ENCODE results near the gene NEB.
A peak's percentile ranks its signal among the peaks of the same experiment; 100 is the strongest.
"Not testable (repeated sequence)": the region's sequence is repeated elsewhere in the genome, so short reads cannot be mapped to it uniquely, and the experiment has no call there.

NEB gene

GRCh38 chr2:151757861-151758260 is 23.6 kb upstream of the NEB start:
- Histone ChIP-seq H2BK15ac (replicated peaks; ENCODE audit: low read depth) (no peak overlapping the region), H3K79me2 (ENCODE audit: control insufficient read depth, insufficient read depth, low read length) (no peaks in the 10 kb centered on the region), H3K36me3 (ENCODE audit: control insufficient read depth, insufficient read depth, low read length) (no peaks in the 10 kb centered on the region), H3K18ac (ENCODE audit: low read length) (no peak overlapping the region), H2BK120ac (ENCODE audit: low read depth, low read length) (no peak overlapping the region), H3K27me3 (ENCODE audit: insufficient read depth, low read length, poor library complexity) (no peaks in the 10 kb centered on the region), H3K23ac (ENCODE audit: low read length) (no peak overlapping the region), H3K4ac (ENCODE audit: low read depth, low read length) (no peak overlapping the region), H4K8ac (ENCODE audit: low read depth, low read length) (no peak overlapping the region), H3K56ac (ENCODE audit: low read length) (no peak overlapping the region), H3K4me3 (ENCODE audit: low read length) (no peak overlapping the region), H4K5ac (ENCODE audit: low read length) (no peak overlapping the region), H3K79me1 (ENCODE audit: low read length) (no peaks in the 10 kb centered on the region), H3K4me1 (ENCODE audit: control insufficient read depth, low read depth, low read length) (no peaks in the 10 kb centered on the region), H2AK5ac (ENCODE audit: low read length) (no peak overlapping the region), H2BK5ac (ENCODE audit: low read length) (no peak overlapping the region), H3K27ac (ENCODE audit: low read depth, low read length) (no peak overlapping the region), H3K4me2 (ENCODE audit: low read length) (no peak overlapping the region), H3K9ac (ENCODE audit: low read length) (no peak overlapping the region)
- WGBS (ENCODE audit: extremely low coverage, insufficient coverage, low lambda C conversion rate), result no CpG with 5 or more reads among the region's 1 CpG
- no peak for DNase-seq

DNA sequence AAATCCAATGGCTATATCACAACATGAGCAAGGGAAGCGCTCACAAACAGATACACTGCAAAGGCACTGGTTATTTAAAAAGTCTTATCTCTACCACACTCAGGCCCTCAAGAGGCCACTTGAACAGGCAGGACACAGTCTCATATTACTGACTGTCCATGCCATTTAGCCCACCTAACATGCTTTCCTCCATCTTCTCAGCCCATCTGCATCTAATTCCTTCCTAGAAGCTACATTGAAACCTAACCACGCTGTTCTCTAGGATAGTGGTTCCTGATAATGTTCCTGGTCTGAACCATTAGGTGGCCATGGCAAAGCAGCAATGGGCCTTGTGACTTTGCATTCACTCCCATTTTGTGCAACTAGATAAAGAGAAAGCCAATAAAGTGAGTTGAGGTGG is 22.5 kb upstream of the NEB start:
- no peak overlapping the region for H2BK120ac ChIP-seq (ENCODE audit: low read depth, low read length)
- H3K4me3 ChIP-seq (ENCODE audit: low read length), result no peak overlapping the region
- no peak overlapping the region for H2BK5ac ChIP-seq (ENCODE audit: low read length)
- H3K4ac ChIP-seq (ENCODE audit: low read depth, low read length), result no peak overlapping the region
- H3K9ac ChIP-seq (ENCODE audit: low read length), result no peak overlapping the region
- H3K36me3 ChIP-seq (ENCODE audit: control insufficient read depth, insufficient read depth, low read length), result no peaks in the 10 kb centered on the region
- H3K27me3 ChIP-seq (ENCODE audit: insufficient read depth, low read length, poor library complexity), result no peaks in the 10 kb centered on the region
- H3K4me1 ChIP-seq (ENCODE audit: control insufficient read depth, low read depth, low read length), result no peaks in the 10 kb centered on the region
- H2AK5ac ChIP-seq (ENCODE audit: low read length), result no peak overlapping the region
- DNase-seq, result no peak
- H3K23ac ChIP-seq (ENCODE audit: low read length), result no peak overlapping the region
- H3K4me2 ChIP-seq (ENCODE audit: low read length), result no peak overlapping the region
- no peaks in the 10 kb centered on the region for H3K79me2 ChIP-seq (ENCODE audit: control insufficient read depth, insufficient read depth, low read length)
- no peak overlapping the region for H4K8ac ChIP-seq (ENCODE audit: low read depth, low read length)
- no peak overlapping the region for H2BK15ac ChIP-seq (replicated peaks; ENCODE audit: low read depth)
- no CpG with 5 or more reads among the region's 2 CpGs for WGBS (ENCODE audit: extremely low coverage, insufficient coverage, low lambda C conversion rate)
- H3K27ac ChIP-seq (ENCODE audit: low read depth, low read length), result no peak overlapping the region
- H3K79me1 ChIP-seq (ENCODE audit: low read length), result no peaks in the 10 kb centered on the region
- H3K18ac ChIP-seq (ENCODE audit: low read length), result no peak overlapping the region
- H4K5ac ChIP-seq (ENCODE audit: low read length), result no peak overlapping the region
- H3K56ac ChIP-seq (ENCODE audit: low read length), result no peak overlapping the region

- H3K4ac ChIP-seq (ENCODE audit: low read depth, low read length), result no peak overlapping the region
- H3K9ac ChIP-seq (ENCODE audit: low read length), result no peak overlapping the region
- H4K5ac ChIP-seq (ENCODE audit: low read length), result no peak overlapping the region
- no peak overlapping the region for H3K23ac ChIP-seq (ENCODE audit: low read length)
- WGBS (ENCODE audit: extremely low coverage, insufficient coverage, low lambda C conversion rate), result no CpG with 5 or more reads among the region's 1 CpG
- H2BK15ac ChIP-seq (replicated peaks; ENCODE audit: low read depth), result no peak overlapping the region
- H3K56ac ChIP-seq (ENCODE audit: low read length), result no peak overlapping the region
- no peak overlapping the region for H3K27ac ChIP-seq (ENCODE audit: low read depth, low read length)
- no peaks in the 10 kb centered on the region for H3K4me1 ChIP-seq (ENCODE audit: control insufficient read depth, low read depth, low read length)
- DNase-seq, result no peak
- no peaks in the 10 kb centered on the region for H3K79me2 ChIP-seq (ENCODE audit: control insufficient read depth, insufficient read depth, low read length)
- H2BK120ac ChIP-seq (ENCODE audit: low read depth, low read length), result no peak overlapping the region
- no peaks in the 10 kb centered on the region for H3K36me3 ChIP-seq (ENCODE audit: control insufficient read depth, insufficient read depth, low read length)
- H3K4me3 ChIP-seq (ENCODE audit: low read length), result no peak overlapping the region
- H3K4me2 ChIP-seq (ENCODE audit: low read length), result no peak overlapping the region
- H2AK5ac ChIP-seq (ENCODE audit: low read length), result no peak overlapping the region
- no peaks in the 10 kb centered on the region for H3K27me3 ChIP-seq (ENCODE audit: insufficient read depth, low read length, poor library complexity)
- H4K8ac ChIP-seq (ENCODE audit: low read depth, low read length), result no peak overlapping the region
- H2BK5ac ChIP-seq (ENCODE audit: low read length), result no peak overlapping the region
- no peak overlapping the region for H3K18ac ChIP-seq (ENCODE audit: low read length)
- no peaks in the 10 kb centered on the region for H3K79me1 ChIP-seq (ENCODE audit: low read length)
Observed at GRCh38 chr2:151754253-151754897, 20.1 kb upstream of the NEB start.

DNA sequence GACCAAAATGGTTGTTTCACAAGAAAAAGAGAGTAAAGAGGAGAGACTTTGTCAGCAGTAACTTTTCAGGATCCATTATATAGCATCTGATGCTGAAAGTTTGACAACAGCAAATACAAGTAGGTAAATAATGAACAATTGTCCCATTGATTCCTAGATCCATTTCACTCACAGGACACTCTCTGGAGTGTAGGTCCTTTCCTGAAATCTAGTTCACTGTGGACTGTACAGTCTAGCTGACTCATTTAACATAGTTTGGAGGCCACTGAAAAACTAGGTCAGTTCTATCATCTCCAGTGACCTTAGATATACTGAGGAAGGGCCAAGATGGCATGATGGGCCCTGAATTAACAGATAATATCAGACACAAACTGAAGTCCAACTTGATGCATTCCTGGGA is 19.3 kb upstream of the NEB start:
- DNase-seq, result no peak
- Histone ChIP-seq H3K79me1 (ENCODE audit: low read length) (no peaks in the 10 kb centered on the region), H2BK120ac (ENCODE audit: low read depth, low read length) (no peak overlapping the region), H3K36me3 (ENCODE audit: control insufficient read depth, insufficient read depth, low read length) (no peaks in the 10 kb centered on the region), H3K27me3 (ENCODE audit: insufficient read depth, low read length, poor library complexity) (no peaks in the 10 kb centered on the region), H2BK5ac (ENCODE audit: low read length) (no peak overlapping the region), H2BK15ac (replicated peaks; ENCODE audit: low read depth) (no peak overlapping the region), H3K27ac (ENCODE audit: low read depth, low read length) (no peak overlapping the region), H4K5ac (ENCODE audit: low read length) (no peak overlapping the region), H2AK5ac (ENCODE audit: low read length) (no peak overlapping the region), H3K4me2 (ENCODE audit: low read length) (no peak overlapping the region), H3K4me1 (ENCODE audit: control insufficient read depth, low read depth, low read length) (no peaks in the 10 kb centered on the region), H3K23ac (ENCODE audit: low read length) (no peak overlapping the region), H3K9ac (ENCODE audit: low read length) (no peak overlapping the region), H3K4me3 (ENCODE audit: low read length) (no peak overlapping the region), H3K79me2 (ENCODE audit: control insufficient read depth, insufficient read depth, low read length) (no peaks in the 10 kb centered on the region), H3K56ac (ENCODE audit: low read length) (no peak overlapping the region), H3K18ac (ENCODE audit: low read length) (no peak overlapping the region), H4K8ac (ENCODE audit: low read depth, low read length) (no peak overlapping the region), H3K4ac (ENCODE audit: low read depth, low read length) (no peak overlapping the region)

DNA sequence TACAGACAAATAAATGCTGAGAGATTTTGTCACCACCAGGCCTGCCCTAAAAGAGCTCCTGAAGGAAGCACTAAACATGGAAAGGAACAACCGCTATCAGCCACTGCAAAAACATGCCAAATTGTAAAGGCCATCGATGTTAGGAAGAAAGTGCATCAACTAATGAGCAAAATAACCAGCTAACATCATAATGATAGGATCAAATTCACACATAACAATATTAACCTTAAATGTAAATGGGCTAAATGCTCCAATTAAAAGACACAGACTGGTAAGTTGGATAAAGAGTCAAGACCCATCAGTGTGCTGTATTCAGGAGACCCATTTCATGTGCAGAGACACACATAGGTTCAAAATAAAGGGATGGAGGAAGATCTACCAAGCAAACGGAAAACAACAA is 11.0 kb upstream of the NEB start:
- H2BK15ac ChIP-seq (replicated peaks; ENCODE audit: low read depth); H3K18ac ChIP-seq (ENCODE audit: low read length); H3K4me3 ChIP-seq (ENCODE audit: low read length); H3K79me1 ChIP-seq (ENCODE audit: low read length); H3K23ac ChIP-seq (ENCODE audit: low read length); H4K5ac ChIP-seq (ENCODE audit: low read length); H2AK5ac ChIP-seq (ENCODE audit: low read length); H3K9ac ChIP-seq (ENCODE audit: low read length); H3K27me3 ChIP-seq (ENCODE audit: insufficient read depth, low read length, poor library complexity); H3K56ac ChIP-seq (ENCODE audit: low read length); H3K27ac ChIP-seq (ENCODE audit: low read depth, low read length); H4K8ac ChIP-seq (ENCODE audit: low read depth, low read length); H3K4ac ChIP-seq (ENCODE audit: low read depth, low read length); H3K36me3 ChIP-seq (ENCODE audit: control insufficient read depth, insufficient read depth, low read length); DNase-seq; H2BK5ac ChIP-seq (ENCODE audit: low read length); H2BK120ac ChIP-seq (ENCODE audit: low read depth, low read length); H3K4me2 ChIP-seq (ENCODE audit: low read length); H3K4me1 ChIP-seq (ENCODE audit: control insufficient read depth, low read depth, low read length); H3K79me2 ChIP-seq (ENCODE audit: control insufficient read depth, insufficient read depth, low read length): not testable (repeated sequence)
- WGBS (ENCODE audit: extremely low coverage, insufficient coverage, low lambda C conversion rate), result no CpG with 5 or more reads among the region's 3 CpGs

DNA sequence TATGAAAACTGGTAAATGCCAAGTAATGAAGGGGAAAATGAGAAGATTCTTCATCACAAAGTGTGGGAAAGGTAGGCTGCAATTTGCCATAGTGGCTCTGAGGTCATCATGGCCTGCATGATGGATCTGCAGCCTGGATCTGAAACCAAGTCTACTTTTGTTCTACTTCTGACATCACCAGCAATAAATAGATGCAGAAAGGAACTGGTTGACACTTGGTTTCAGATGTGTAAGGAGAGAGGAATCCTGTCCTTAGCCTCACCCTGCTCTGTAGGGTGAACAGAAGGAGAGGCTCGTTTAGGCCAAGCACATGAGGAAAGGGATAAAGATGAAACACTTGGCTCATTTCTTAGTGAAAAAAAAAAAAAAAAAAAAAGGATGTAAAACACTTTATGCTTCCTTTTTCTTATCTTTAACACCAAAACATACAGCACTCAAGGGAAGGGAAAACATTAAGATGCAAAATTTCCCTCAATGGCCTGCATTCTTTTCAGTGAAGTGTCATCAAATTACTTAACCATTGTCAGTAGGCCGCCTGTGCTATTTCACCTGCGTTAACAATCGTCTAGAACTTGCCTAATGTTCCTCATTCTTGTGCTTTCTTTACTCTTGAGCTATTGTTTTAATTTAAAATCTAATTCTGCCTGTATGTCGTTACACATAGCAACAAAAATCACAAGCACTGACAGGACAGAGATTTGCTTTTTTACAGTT is 3.9 kb downstream of the NEB start:
- no peaks in the 10 kb centered on the region for H3K36me3 ChIP-seq (ENCODE audit: control insufficient read depth, insufficient read depth, low read length)
- H3K4ac ChIP-seq (ENCODE audit: low read depth, low read length), result peak overlapping the region; percentile 52
- WGBS (ENCODE audit: extremely low coverage, insufficient coverage, low lambda C conversion rate), result no CpG with 5 or more reads among the region's 5 CpGs
- H3K18ac ChIP-seq (ENCODE audit: low read length), result peak overlapping the region; percentile 60
- no peaks in the 10 kb centered on the region for H3K79me2 ChIP-seq (ENCODE audit: control insufficient read depth, insufficient read depth, low read length)
- no peak overlapping the region for H2BK120ac ChIP-seq (ENCODE audit: low read depth, low read length)
- no peak overlapping the region for H3K27ac ChIP-seq (ENCODE audit: low read depth, low read length)
- H2AK5ac ChIP-seq (ENCODE audit: low read length), result no peak overlapping the region
- no peaks in the 10 kb centered on the region for H3K27me3 ChIP-seq (ENCODE audit: insufficient read depth, low read length, poor library complexity)
- no peak overlapping the region for H4K5ac ChIP-seq (ENCODE audit: low read length)
- H3K4me3 ChIP-seq (ENCODE audit: low read length), result no peak overlapping the region
- H3K56ac ChIP-seq (ENCODE audit: low read length), result no peak overlapping the region
- DNase-seq, result peak; percentile 49
- H3K9ac ChIP-seq (ENCODE audit: low read length), result no peak overlapping the region
- no peaks in the 10 kb centered on the region for H3K79me1 ChIP-seq (ENCODE audit: low read length)
- H4K8ac ChIP-seq (ENCODE audit: low read depth, low read length), result no peak overlapping the region
- no peak overlapping the region for H3K23ac ChIP-seq (ENCODE audit: low read length)
- peaks cover 4% of the 10 kb centered on the region for H3K4me1 ChIP-seq (ENCODE audit: control insufficient read depth, low read depth, low read length)
- H2BK5ac ChIP-seq (ENCODE audit: low read length), result no peak overlapping the region
- H2BK15ac ChIP-seq (replicated peaks; ENCODE audit: low read depth), result no peak overlapping the region
- H3K4me2 ChIP-seq (ENCODE audit: low read length), result no peak overlapping the region

All from mesendoderm (in vitro differentiated cells).